Measurements from ENCODE around the gene SLCO3A1. TPM values are rescaled to one million over a fixed set of nuclear protein-coding genes. Genes with fewer than 3 reads are reported as not detected.
"Not testable (repeated sequence)": the region's sequence is repeated elsewhere in the genome, so short reads cannot be mapped to it uniquely, and the experiment has no call there.

SLCO3A1 gene
- total RNA-seq, 3 donors from 2014 or later = 13.4 to 23.8 (median 14.3) TPM

DNA sequence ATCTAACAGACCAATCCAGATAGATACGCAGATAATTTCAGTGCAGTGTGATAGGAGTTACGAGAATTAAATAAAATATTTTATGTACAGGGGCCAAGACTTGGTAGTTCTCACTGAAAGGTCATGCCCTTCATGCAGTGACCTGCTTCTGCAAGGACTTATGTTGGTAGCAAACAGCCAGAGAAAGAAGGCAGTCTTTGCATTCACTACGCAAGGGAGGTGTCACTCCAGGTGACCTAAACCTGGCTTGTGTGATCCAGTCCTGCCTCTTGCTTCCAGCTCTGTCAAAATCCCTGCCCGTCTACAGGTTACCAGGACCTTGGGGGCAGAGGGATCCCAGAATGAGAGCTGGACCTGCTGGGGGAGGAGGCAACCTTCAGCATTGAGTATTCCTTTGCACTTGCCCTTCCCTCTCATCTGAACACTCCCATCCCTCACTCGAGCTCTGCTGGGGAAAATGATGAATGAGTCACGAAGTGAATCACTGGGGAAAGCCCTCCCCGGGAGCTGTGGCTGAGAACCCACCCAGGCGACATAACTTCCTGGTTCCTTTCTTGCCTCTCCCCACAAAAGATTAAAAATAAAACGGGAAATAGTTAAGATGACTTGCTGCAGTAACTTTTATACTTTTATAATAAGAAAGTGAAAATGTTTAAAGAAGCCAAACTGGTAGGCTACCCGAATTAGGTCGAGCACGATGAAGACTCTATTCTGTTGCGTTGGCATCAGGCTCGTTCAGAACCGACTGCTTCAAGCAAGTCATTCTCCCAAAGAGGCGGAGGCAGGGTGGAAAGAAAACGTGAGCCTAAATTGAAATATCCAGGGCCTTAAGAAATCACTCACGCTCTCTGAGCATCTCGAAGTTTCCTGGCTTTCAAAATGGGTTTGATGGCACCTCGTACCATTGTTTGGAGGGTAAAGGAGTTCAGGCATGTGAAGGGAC lies 216.1 kb downstream of the SLCO3A1 start:
- TF ChIP-seq, protein P1, sequence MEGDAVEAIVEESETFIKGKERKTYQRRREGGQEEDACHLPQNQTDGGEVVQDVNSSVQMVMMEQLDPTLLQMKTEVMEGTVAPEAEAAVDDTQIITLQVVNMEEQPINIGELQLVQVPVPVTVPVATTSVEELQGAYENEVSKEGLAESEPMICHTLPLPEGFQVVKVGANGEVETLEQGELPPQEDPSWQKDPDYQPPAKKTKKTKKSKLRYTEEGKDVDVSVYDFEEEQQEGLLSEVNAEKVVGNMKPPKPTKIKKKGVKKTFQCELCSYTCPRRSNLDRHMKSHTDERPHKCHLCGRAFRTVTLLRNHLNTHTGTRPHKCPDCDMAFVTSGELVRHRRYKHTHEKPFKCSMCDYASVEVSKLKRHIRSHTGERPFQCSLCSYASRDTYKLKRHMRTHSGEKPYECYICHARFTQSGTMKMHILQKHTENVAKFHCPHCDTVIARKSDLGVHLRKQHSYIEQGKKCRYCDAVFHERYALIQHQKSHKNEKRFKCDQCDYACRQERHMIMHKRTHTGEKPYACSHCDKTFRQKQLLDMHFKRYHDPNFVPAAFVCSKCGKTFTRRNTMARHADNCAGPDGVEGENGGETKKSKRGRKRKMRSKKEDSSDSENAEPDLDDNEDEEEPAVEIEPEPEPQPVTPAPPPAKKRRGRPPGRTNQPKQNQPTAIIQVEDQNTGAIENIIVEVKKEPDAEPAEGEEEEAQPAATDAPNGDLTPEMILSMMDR (IDR thresholded peaks at IDR 0.05) = no peak
- no peak overlapping the region for H3K4me3 ChIP-seq

DNA sequence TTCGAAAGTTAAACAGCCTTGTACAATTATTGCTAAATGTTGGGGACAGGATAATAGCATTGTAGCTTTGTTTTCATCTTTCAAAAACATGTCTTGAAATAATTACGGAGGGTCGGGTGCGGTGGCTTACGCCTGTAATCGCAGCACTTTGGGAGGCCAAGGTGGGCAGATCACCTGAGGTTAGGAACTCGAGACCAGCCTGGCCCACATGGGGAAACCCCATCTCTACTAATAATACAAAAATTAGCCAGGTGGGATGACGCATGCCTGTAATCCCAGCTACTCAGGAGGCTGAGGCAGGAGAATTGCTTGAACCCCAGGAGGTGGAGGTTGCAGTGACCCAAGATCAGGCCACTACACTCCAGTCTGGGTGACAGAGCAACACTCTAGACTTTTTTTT lies 216.7 kb downstream of the SLCO3A1 start:
- H3K36me3 ChIP-seq (ENCODE audit: low read depth); H3K4me1 ChIP-seq (ENCODE audit: low read depth); ATAC-seq; H3K9me3 ChIP-seq; DNase-seq; H3K4me3 ChIP-seq: not testable (repeated sequence)
- intact Hi-C loops (cut with DNase I, micrococcal nuclease) = loop anchor here (10.0 kb wide), 3 partner anchors 215 to 365 kb away; partner anchors contain the start of gene SLCO3A1 (in 1 of the 2)

More for the DNA sequence above, 216.1 kb downstream of the SLCO3A1 start:
- H3K9me3 ChIP-seq = no peaks in the 10 kb centered on the region
- intact Hi-C loops (cut with DNase I, micrococcal nuclease) = loop anchor here (10.0 kb wide), 3 partner anchors 215 to 365 kb away; partner anchors contain the start of gene SLCO3A1 (in 1 of the 2)
- DNase-seq (peak in 2 of 3 donors; percentile 33 to 59), ATAC-seq (peak; percentile 93)
- no peaks in the 10 kb centered on the region for H3K4me1 ChIP-seq (ENCODE audit: low read depth)
- no peaks in the 10 kb centered on the region for H3K36me3 ChIP-seq (ENCODE audit: low read depth)

DNA sequence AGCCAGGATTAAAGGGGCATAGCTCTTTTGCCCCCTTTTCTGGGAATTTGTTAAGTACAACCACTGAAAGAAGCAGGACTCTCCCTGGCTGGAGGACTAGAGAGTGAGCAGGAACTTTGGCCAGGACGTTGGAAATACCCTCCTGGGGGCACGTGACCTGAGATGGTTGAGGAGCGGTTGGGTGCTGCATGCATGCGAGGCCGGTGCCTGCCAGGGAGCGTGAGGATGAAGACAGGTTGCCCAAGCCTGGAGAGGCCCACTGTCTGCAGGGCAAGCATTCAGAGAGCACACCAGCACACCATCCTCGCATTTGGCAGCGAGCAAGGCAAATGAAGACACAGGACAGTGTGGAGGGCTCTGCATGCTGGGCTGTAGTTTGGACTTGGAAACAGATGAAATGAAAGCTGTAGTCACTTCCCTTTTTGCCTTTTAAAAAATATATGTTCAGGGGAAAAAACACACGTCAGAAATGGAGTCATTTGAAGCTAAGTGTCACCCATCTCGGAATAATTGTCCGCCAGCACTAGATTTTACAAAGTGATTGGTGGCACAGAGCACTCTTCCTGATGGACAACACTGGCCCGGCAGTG lies 217.6 kb downstream of the SLCO3A1 start:
- Histone ChIP-seq H3K9me3 (no peaks in the 10 kb centered on the region), H3K4me1 (ENCODE audit: low read depth) (no peaks in the 10 kb centered on the region), H3K4me3 (no peak overlapping the region), H3K36me3 (ENCODE audit: low read depth) (no peaks in the 10 kb centered on the region)
- TF ChIP-seq, protein P1 (IDR thresholded peaks at IDR 0.05) = no peak
- ATAC-seq (peak; percentile 63), DNase-seq (peak; percentile 38 to 61 (median 38))
- intact Hi-C loops (cut with DNase I, micrococcal nuclease) = loop anchor here (10.0 kb wide), 3 partner anchors 216 to 366 kb away; partner anchors contain the start of gene SLCO3A1 (in 1 of the 2)

DNA sequence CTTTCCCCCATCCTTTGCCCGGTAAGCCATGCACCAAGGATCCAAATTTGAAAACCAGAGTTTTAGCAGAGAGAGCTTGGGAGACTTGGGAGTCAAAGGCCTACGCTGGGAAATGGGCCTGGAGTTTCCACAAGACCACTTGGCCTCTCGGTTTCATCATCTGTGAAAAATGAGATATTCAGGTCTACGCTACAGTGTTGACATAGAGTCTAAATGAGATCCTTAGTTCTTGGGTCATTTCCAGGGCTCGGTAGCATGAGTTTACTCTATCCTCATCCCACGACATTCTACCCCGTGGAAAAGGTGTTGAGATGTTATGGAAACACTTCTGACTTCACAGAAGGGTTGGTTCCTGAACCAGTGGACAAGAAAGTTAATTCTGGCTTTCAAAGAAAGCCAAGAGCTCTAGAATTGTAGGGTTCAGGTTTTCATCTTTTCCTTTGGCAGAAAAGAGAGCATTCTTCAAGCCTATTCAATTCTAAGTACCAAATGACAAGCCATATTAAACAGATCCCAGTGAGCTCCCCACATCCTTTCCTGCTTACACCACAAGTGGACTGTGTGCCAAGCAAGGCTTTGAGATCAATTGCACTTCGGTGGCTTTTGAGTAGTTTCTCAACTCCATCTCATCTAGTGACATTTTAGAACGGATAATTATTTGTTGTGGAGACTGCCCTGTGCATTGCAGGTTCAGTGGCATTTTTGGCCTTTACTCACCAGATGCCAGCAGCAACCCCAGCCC lies 219.7 kb downstream of the SLCO3A1 start:
- Histone ChIP-seq H3K9me3 (no peaks in the 10 kb centered on the region), H3K4me3 (no peak overlapping the region), H3K4me1 (ENCODE audit: low read depth) (no peaks in the 10 kb centered on the region), H3K36me3 (ENCODE audit: low read depth) (no peaks in the 10 kb centered on the region)
- TF ChIP-seq, protein P1 (IDR thresholded peaks at IDR 0.05) = no peak
- ATAC-seq (no peak), DNase-seq (no peak)
- intact Hi-C loops (cut with DNase I, micrococcal nuclease) = loop anchor here (10.0 kb wide), 3 partner anchors 218 to 368 kb away; partner anchors contain the start of gene SLCO3A1 (in 1 of the 2)

DNA sequence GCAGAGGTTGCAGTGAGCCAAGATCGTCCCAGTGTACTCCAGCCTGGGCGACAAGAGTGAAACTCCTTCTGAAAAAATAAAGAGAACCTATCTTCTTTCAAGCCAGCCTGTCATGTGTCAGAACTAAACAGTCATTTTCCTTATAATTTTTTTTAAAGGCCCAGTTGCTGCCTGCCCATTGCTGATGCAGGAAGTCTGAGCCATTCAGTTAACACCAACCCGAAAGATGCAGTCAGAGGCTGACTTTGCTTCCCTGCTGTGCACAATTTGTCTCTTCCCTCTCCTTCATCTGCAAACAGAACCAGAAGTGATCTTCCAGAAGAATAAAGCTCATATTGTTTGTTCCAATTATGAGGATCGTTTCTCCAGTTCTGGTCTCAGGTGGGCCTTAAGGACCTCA lies 220.6 kb downstream of the SLCO3A1 start:
- H3K4me3 ChIP-seq = no peak overlapping the region
- no peaks in the 10 kb centered on the region for H3K9me3 ChIP-seq
- ATAC-seq = no peak
- no peaks in the 10 kb centered on the region for H3K36me3 ChIP-seq (ENCODE audit: low read depth)
- H3K4me1 ChIP-seq (ENCODE audit: low read depth) = no peaks in the 10 kb centered on the region
- TF ChIP-seq, protein P1 (IDR thresholded peaks at IDR 0.05) = no peak
- intact Hi-C loops (cut with DNase I, micrococcal nuclease) = loop anchor here (10.0 kb wide), 3 partner anchors 219 to 369 kb away; partner anchors contain the start of gene SLCO3A1 (in 1 of the 2)
- DNase-seq = no peak

All from mucosa of descending colon (tissue), 3 donors.